Fibroblast of skin of abdomen (primary cell): Measurements from ENCODE around the gene BUD13.
A peak's percentile ranks its signal among the peaks of the same experiment; 100 is the strongest.
"Not testable (repeated sequence)": the region's sequence is repeated elsewhere in the genome, so short reads cannot be mapped to it uniquely, and the experiment has no call there.

Source experiments
- DNase-seq: peaks from one replicate; pipeline ENCODE4 v3.0.0-alpha.2; 2013

Gene BUD13

DNA sequence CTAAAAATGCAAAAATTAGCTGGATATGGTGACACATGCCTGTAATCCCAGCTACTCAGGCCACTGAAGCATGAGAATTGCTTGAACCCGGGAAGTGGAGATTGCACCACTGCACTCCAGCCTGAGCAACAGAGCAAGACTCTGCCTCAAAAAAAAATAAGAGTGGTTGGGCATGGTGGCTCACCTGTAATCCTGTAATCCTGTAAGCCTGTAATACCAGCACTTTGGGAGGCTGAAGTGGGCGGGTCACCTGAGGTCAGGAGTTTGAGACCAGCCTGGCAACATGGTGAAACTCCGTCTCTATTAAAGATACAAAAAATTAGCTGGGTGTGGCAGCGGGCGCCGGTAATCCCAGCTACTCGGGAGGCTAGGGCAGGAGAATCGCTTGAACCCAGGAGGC, 16.7 kb downstream of the BUD13 start:
- not testable (repeated sequence) for DNase-seq

DNA sequence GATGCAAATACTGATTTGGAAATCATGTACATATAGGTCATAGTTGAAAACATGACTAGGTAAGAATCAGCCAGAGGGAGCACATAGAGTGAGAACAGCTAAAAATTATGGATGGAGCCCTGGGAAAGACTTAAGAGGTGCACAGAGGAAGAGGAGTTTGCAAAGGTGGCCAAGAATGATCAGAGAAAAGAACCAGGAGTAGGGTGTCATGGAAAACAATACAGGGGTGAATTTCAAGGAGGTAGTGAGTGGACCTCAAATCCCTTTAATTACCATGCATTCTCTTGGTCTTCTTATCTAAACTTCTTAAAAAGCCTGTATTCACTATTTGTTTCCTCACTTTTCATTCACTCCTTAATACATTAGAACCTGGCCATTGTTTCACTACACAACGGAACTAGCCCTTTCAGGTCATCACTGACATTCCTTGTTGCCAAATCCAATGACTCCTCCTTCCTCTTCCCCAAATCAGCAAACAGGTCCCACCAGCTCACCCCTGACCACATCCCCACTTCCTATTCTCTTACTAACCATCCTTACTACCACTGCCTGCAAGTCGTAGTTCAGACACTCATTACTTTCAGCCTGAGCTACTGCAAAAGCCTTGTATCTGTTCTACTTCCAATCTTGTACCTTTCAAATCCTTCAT, 22.6 kb downstream of the BUD13 start:
- no peak for DNase-seq

DNA sequence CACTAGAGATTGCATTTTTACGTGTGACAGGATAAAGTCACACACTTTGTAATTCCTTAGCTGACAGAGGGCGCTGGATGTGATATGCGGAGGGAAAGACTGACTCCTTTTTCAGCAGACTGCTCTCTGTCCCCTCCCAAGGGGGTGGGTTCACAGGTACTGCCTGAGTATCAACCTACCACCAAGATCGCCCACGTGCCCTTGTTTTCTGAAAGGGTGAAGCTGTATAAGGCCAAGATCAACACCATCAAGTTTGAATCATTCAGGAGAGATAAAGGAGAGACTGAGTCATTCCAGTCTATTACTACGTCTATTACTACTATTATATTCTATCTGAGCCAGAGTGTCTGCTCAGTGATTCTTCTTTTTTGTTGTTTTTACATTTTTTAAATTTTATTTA, 30.7 kb downstream of the BUD13 start:
- no peak for DNase-seq

DNA sequence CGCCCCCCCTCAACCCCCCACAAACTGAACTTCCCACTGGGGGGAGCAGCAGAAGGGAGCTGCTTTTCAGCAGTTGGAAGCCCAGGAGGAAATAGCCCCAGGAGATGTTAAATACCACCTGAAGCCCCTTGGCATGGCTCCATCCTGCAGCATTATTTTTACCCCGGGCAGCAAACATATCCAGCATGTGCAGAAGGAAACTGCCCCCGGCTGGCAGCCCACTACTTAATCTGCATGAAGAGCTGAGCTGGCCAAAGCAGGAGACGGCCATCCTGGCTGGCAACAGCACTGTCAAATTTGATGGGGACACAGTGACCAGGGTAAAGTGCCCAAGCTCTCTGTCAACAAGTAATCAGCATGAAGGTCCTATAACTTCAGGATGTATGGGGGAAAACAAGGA, 32.0 kb downstream of the BUD13 start:
- no peak for DNase-seq

DNA sequence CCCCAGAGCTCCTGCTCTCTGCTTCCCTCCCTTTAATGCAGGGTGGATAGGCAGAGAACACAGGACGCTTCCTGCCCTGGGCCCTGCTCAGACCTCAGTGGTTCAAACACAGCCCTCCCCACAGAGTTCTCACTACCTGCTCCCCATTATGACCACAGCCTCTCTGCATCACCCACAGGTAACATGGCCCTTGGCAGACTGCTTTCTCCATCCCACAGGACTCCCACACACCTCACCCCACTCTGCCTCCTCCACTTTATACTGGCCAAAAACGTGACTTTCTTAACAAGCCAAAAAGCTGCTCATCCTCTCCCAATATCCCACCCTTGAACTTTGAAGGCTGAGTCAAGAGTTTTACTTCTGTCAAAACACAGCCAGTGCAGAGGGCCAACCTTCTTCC, 33.8 kb downstream of the BUD13 start:
- DNase-seq = no peak

DNA sequence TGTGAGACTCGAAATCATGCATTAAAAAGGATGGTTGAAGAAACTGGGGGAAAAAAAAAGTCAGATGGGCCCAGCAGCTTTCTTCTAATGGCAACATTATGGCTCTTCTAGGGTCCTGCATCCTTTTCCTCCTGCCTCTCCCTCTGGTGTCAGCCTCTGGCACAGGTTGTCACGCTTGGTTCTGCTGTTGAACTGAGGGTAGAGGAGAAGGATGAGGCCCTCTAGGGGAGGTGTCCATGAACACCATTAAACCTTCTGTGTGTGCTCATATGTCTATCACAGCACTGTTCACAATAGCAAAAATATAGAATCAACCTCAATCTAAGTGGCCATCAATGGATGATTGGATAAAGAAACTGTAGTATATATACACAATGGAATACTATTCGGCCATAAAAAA, 36.0 kb downstream of the BUD13 start:
- peak; percentile 10 for DNase-seq

DNA sequence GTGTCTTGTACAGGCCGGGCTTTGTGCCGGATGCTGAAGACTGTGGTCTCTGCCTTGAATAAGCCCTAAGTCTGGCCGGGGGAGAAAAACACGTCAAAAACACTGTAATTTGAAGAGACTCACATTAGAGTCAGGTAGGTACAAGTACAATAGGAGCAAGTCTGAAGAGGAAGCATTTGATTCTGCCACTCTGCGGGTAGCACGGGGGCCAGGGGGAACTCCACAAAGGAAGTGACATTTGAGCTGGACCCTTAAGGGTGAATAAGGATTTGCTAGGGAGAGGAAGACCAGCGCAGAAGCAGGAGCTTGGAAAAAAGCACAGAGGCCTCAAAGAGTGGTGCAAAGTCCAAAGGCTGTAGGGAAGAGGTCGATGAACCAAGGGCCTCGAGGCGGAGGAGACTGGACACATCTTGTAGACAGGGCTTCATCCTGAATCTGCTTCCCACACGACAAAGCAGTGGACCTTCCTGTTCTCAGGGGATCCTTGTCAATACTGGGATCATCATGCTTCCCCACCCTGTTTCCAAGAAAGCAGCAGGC, 38.7 kb downstream of the BUD13 start:
- DNase-seq = no peak

DNA sequence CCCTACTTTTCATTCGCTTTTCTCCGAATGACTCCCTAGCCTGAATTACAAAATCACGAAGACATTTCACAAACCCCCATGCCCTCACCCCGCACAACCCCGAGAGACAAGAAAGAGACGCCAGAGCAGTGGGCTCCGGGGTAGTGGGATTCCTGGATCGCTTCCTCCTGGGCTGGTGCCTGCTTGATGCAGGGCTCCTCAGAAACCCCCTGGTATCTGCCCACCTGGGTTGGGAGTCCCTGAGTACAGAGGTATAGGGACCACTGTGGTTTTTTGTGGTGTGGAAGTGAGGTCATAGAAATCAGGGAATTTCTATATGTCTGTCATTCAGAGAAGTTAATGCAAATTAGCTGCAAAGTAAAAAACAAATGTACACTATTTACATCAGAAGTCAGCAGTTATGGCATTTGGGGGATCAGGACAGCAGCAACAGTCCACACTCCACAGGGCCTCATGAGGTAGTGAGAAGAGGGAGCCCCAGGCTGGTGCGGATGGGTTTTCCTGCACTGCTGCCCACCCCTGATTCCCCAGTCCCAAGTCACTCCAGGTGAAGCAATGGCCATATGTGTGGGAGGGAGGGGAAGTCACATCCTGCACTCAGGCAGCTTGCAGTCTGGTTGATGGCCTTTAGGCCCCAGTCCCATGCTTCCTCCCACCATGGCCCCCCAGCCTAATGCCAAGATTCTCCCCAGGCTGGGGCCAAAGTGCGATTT, 39.6 kb downstream of the BUD13 start:
- no peak for DNase-seq

DNA sequence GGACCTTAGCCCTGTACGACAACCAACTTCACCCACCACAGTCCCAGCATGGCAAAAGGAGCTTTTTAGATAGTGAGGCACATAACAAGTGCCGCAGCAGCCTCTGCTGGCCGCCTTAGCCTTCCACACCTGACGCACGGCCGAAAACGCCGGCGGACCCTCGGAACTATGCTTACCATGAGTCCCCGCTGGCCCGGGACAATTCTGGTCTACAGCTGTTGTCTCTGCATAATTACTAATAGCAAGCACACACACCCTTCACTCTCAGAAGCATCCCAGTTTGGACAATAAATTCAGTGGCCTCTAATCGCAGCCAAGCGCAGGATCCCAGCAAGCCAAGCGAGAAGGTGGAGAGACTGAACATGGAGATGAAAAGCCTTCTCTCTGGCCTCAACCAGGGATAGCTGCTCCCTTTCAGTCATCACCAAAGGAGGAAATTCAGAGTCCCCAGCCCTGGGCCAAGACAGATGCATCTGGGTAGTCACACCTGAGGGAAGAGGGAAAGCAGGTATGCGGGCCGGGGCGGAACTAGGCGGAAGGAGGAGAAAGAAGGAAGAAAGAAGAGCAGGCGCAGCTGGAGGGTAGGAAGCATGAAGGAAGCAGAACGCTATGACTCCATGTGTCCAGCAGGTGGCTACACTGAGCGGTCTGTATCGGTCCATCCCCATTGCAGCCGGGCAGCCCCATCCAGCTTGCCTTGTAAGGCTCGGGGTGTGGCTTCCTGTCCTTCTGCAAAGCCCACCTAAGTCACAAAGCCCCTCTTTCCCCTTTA, 40.3 kb downstream of the BUD13 start:
- peak; percentile 62 for DNase-seq

DNA sequence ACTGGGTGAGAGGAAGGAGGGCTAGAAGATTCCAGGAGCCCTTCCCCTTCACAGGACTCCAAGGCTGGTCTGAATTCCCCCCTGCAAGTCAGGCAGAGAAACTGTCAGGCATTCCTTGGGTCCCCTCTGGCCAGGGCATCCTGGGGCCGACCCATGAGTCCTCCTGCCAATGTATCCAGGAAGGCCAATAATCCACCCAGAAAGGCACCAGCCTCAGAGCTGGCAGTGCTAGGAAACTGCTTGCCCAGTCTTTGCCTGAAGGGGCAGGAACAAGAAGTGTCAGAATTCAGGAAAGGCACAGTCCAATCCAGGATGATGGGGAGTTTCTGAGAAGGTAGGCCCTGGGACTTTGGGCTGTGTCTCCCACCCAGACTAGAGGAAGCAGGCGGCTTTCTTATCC, 41.0 kb downstream of the BUD13 start:
- DNase-seq = no peak

DNA sequence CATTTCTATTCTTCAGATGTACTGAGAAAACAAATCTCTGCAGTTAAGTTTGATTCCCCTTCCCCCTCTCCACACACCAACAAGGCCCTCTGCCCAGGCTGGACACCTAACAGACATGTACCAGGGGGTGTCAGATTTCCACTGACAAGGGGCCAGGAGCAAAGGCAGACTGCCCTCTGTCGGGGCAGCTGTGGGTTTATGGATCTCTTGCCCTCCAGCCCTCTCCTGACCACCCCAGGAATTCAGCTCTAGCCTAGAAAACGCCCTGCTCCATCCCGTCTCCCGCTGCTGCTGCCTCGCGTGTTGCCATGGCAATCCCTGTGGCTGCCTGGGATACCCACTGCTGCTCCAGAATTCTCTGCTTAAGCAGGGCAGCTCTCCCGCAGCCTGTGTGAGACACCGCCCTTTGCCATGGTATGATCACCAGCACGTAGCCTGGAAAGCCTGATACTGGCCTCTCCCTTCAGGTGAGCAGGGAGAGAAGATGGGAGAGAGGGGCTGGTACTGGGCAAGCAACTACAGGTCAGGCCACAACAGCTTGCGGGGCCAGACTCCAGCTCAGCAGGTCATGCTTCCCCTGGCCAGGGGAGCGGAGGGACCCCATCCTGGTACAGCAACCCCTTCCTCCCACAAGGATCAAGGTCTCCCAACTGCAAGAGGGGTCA, 41.6 kb downstream of the BUD13 start:
- peak; percentile 21 for DNase-seq

DNA sequence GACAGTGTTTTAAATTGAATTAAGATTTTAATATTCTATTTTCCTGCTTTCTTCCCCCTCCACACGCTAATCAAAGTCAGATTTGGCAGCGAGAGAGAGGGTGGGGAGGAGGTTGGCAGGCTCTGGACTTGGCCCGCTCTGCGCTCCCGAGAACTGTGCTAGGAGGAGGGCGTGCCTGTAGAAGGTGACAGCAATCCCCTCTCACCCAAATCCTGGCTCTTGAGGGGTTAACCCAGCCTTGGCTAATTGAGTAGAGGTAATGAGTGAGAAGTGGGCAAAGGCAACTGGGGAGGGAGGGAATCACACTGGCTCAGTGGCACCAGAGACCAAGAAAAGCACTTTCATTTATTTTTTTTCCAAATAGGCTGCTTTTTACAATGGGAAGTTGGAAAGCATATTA, 42.2 kb downstream of the BUD13 start:
- DNase-seq = no peak

DNA sequence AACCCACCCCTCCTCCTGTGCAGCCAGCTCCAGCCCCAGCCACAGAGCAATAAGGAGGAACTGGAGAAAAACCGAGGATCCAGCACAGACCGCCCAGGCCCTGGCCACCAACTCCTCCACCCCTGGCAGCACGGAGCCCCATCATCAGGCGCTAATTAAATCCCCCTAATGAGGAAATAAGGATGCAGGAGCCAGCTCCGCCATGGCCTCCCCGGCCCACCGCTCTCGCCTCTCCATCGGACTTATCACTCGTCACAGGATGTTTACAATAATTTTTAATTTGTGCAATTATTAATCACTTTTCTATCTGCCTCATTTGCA, 42.6 kb downstream of the BUD13 start:
- no peak for DNase-seq

DNA sequence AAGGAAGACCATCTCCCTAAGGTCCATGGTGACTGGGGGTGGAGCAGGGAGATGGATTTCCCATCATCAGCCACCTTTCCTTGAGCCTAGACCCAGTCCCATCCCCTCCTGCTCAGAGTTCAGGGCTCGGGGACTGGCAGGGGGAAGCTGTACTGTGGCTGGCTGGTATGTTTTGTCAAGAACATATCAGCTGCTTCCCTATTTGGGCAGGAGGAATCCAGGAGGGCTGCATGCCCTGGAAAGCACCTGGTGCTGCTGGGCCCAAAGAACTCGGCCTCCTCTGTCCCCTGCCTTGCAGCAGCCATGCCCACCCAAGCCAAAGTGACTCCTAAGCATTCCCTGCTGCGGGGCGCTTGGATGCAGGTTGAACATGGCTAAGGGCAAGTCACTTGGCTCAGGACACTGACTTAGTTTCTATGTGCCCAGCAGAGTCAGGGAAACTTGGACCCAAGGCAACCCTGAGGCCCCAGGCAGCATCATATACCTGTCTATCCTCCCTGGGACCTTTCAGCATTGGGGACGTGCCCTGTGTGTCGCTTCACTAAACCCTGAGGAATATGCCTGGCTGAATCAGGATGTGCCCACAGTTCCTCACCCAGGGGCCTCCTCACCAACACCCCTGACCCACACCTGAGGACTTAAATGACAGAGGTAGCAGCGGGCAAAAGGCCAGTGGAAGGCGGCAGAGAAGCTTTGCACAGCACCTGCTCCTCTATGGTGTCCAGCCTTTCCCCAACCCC, 43.1 kb downstream of the BUD13 start:
- DNase-seq = no peak

DNA sequence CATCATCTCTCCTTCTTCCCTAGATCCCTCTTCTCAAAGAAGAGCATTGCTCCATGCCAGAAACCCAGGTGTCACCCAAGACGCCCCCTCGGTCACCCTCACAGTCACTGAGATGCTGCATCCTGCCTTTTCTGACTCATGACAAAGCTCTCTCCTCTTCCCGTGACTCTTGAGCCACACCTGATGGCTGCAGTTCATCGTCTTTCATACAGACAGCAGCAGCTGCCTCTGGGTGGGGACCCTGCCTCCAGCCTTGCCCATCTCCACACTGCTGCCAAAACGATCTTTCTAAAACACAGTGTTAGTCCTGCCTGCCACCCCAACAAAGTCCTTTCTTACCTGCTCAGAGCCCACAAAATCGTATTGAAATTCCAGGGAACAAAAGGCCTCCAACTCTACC, 44.8 kb downstream of the BUD13 start:
- no peak for DNase-seq

DNA sequence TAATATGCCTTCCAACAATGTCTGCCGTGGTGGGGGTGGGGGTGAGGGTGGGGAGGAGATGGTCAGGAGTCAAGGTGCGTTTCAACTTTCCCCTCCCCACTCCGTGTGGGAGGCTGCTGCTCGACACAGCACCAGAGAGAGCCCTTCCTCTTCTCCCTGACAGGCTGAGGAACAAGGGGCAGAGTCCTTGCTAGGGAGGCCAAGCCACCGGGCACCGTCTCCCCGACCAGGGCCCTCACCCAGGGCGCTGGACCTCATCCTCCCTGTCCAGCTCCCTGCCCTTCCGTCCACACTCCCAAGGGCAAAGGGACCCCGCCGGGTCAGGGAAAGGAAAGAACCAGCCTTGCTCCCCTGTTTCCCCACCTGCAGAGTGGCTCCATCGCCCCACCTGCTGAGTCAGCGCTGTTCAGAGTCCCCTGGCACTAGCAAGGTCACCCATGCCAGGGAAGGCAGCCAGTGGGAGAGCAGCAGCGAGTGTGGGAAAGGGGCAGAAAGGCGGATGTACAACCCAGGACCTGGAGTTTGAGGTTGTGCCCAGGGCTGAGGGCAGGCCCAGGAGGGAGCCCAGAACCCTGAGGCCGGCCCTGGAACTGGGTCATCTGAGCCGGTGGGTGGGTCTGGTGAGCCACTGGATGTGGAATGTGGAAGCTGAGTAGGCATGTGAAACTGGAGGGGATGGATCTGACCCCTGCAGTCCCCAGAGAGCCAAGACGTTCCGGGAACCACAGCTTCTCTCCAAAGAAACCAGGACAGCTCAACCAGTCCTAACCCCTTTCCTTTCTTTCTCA, 47.2 kb downstream of the BUD13 start:
- peak; percentile 50 for DNase-seq

DNA sequence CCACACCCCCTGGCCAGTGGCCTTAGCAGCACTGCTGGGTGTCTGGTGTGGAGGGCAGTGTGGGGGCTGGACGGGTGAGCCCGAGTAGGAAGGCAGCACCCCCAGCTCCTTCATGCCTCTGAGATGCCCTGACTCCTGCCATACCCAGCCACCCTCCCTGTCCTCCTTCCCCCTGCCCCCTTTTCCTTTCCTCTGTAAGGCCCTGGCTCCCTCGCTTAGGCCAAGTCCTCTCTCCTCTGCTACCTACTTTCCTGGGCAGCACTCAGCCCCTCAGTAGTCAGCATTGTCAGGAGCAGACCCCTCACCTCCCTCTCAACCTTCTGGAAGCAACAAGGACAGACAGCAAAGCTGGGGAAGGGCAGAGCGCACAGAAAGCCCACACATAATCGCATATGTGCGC, 48.0 kb downstream of the BUD13 start:
- no peak for DNase-seq

DNA sequence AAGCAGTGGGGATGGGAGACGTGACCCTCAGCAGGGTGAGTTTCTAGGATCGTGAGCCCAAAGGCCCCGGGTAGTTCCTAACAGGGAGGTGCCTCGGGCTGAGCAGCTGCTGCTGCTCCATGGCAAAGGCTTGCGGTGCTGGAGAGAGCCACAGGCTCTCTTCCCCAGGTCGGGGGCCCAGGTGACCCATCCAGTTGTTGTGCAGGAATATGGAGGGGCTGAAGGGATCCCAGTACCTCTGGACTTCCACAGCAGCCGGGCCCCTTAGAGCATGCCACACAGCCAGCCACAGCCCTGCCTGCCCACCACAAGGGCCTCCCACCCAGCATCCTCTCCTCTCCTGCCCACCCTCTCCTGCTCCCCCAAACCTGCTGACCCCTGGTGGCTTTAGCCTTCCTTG, 49.3 kb downstream of the BUD13 start:
- DNase-seq = no peak

DNA sequence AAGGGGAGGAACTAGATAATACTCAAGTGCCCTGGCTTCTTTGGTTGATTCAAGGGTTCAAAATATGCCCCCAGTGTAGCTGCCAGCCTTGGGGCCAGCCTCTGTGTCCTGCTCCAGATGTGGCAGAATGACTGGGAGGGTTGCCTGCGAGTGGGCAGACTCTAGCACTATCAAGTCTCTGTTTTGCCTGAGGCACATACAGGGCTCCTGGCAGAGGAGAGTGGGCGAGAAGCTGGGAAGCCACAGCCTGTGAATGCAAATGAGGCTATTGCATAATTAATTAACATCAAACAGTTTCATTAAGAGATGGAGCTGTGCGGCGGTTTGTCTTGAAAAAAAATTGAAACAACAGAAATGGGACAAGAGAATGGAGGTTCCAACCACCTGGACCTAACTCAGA, 50.8 kb downstream of the BUD13 start:
- DNase-seq = no peak

DNA sequence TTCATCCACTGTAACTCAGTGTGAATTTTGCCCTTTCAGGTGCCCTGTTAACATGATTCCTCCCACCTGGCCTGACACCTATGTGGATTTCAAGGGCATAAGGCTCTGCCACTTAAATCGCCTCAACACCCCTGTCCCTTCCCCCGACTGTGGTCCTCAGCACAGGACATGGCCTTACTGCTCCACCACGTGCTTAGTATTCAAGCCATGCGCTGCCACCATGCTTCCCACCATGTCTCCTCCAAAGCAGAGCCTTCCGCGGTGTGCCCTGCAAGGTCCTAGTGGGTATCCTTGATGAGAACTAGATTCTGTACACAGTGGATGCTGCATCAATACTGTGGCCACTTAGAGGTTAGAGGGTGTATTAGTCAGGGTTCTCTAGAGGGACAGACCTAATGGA, 51.9 kb downstream of the BUD13 start:
- no peak for DNase-seq

DNA sequence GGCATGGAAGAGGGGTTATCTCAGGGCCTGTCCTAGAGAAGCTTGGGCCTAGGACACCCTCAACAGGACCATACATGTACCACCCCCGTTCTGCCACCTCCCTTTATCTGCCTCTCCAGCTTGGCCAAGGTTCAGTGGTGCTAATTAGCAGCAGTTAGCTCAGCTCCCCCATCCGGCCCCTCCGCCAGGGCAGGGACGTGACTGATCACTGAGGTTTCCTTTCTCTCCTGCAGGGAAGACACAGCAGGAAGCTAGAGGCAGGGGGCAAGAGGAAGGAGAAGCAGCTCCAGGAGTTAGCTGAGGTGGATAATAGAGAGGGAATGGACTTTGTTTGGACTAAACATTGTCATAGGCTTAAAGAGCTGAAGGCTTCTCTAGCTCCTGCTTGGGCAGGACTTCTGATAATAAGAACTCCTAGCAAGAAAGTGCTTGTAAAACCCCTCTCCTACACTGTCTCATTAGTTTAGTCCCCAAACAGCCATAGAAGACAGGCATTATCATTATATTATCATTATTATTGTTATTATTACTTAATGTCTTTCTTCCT, 53.8 kb downstream of the BUD13 start:
- DNase-seq = no peak
